HepG2 (cell line): ENCODE data around the gene PIP5K1C. TPM values are rescaled to one million over a fixed set of nuclear protein-coding genes. Genes with fewer than 3 reads are reported as not detected.

ENCODE experiments used
- ATAC-seq: fragments of 200-7000 bp; cut with Tn5 transposase; 3 replicates; pipeline ENCODE4 v1.9.1; 2020; ENCODE audit warnings: mild to moderate bottlenecking, moderate library complexity
- BruUV-seq: library from RNA; stranded (reverse); fragments of 400-500 nt; replicated peaks from 2 replicates; lab custom pipeline; 2021; lab: Mats Ljungman, UMichigan
- CTCF ChIA-PET: fragments of 300-600 bp; formaldehyde crosslinking; extraction: SDS; loops from one replicate; lab custom pipeline; 2021; ENCODE audit warnings: low total read pairs, inconsistent platforms, low intra/inter-chr PET ratio; lab: Yijun Ruan, JAX
- POLR2A ChIA-PET: fragments of 350-600 bp; sonication (Branson Sonifier 250); formaldehyde crosslinking; loops from one replicate; lab custom pipeline; 2020; ENCODE audit warnings: antibody characterized with exemption, inconsistent platforms; lab: Yijun Ruan, JAX
- DNase-seq: peaks from one replicate; pipeline ENCODE4 v3.0.0-alpha.2; 2015; ENCODE audit warnings: low spot score
- FAIRE-seq: peaks from 3 replicates; lab custom pipeline; 2011; peaks lifted over from hg19 to GRCh38; lab: Jason Lieb, UNC
- H2AFZ ChIP-seq: one replicate; pipeline ENCODE4 v1.6.1; 2011; ENCODE audit warnings: low read length, inconsistent platforms
- H3K27ac ChIP-seq: fragments of 300-600 bp; 3 replicates; pipeline ENCODE4 v1.8.0; 2011; ENCODE audit warnings: mixed run types, mild to moderate bottlenecking, mixed read lengths, low read length, inconsistent platforms; ENCODE audit not compliant: insufficient read depth; ENCODE audit errors: extremely low read length
- H3K27me3 ChIP-seq, 2 experiments: fragments of 200-600 bp in 1 of 2; 2 replicates in 1 of 2; 3 replicates in 1 of 2; pipeline versions ENCODE4 v1.6.0 to v1.8.0; 2011; ENCODE audit warnings: low read length in 2 of 2, mild to moderate bottlenecking in 2 of 2, moderate library complexity in 2 of 2, inconsistent platforms in 1 of 2; ENCODE audit not compliant: insufficient read depth in 2 of 2, control insufficient read depth in 1 of 2
- H3K36me3 ChIP-seq, 2 experiments: fragments of 200-600 bp in 1 of 2; replicated peaks in 1 of 2; 2 replicates in 1 of 2; 3 replicates in 1 of 2; pipeline versions ENCODE4 v1.5.1 to v1.8.0; 2011; ENCODE audit warnings: low read length in 2 of 2, inconsistent platforms in 1 of 2; ENCODE audit not compliant: insufficient read depth in 2 of 2, control insufficient read depth in 1 of 2
- H3K4me1 ChIP-seq: 2 replicates; pipeline ENCODE4 v1.5.1; 2012; ENCODE audit warnings: low read length, inconsistent platforms; ENCODE audit not compliant: insufficient read depth
- H3K4me2 ChIP-seq: 2 replicates; pipeline ENCODE4 v1.6.0; 2011; ENCODE audit warnings: low read depth, low read length, inconsistent platforms
- H3K4me3 ChIP-seq, 3 experiments: fragments of 200-600 bp in 1 of 3; sonication (generic), shearing (Covaris generic) in 1 of 3; replicated peaks in 1 of 3; 2 replicates each; pipeline ENCODE4 v1.5.1; 2011 to 2016; ENCODE audit warnings: low read length in 3 of 3, inconsistent platforms in 2 of 3, low read depth in 2 of 3, mild to moderate bottlenecking in 2 of 3, control low read depth in 1 of 3, mixed read lengths in 1 of 3; ENCODE audit not compliant: insufficient read depth in 1 of 3
- H3K79me2 ChIP-seq: one replicate; pipeline ENCODE4 v1.6.1; 2011; ENCODE audit warnings: low read length, inconsistent platforms; ENCODE audit not compliant: insufficient read depth
- H3K9ac ChIP-seq: 2 replicates; pipeline ENCODE4 v1.6.0; 2011; ENCODE audit warnings: mild to moderate bottlenecking, low read depth, low read length, inconsistent platforms; ENCODE audit not compliant: insufficient read depth
- H3K9me3 ChIP-seq: 2 replicates; pipeline ENCODE4 v1.5.1; 2012; ENCODE audit warnings: mild to moderate bottlenecking, low read length
- H4K20me1 ChIP-seq: 2 replicates; pipeline ENCODE4 v1.6.0; 2011; ENCODE audit warnings: inconsistent platforms, mild to moderate bottlenecking, low read length, moderate library complexity; ENCODE audit not compliant: insufficient read depth
- ATF7 ChIP-seq, 2 experiments: fragments of 450-650 bp in 1 of 2; sonication (generic) in 1 of 2; formaldehyde crosslinking in 1 of 2; IDR thresholded peaks; 2 replicates each; pipeline versions ENCODE4 v1.4.0 to v1.6.1; 2016 to 2020; ENCODE audit warnings: antibody characterized with exemption in 1 of 2, mild to moderate bottlenecking in 1 of 2, missing genetic modification reagents in 1 of 2
- FOXA1 ChIP-seq, 2 experiments: fragments of 450-650 bp in 1 of 2; sonication (generic) in 1 of 2; formaldehyde crosslinking in 1 of 2; IDR thresholded peaks; 2 replicates each; pipeline versions ENCODE4 v1.4.0 to v1.6.1; 2016 to 2020; ENCODE audit warnings: missing genetic modification reagents in 1 of 2
- KDM3A ChIP-seq: IDR thresholded peaks from 2 replicates; pipeline ENCODE4 v1.6.1; 2018; ENCODE audit warnings: low read depth, missing compliant biosample characterization
- MAFG ChIP-seq: sonication (generic); formaldehyde crosslinking; IDR thresholded peaks from 2 replicates; pipeline ENCODE4 v1.5.1; 2020; ENCODE audit warnings: mild to moderate bottlenecking, missing genetic modification reagents
- MTF2 ChIP-seq: sonication (generic); formaldehyde crosslinking; IDR thresholded peaks from 2 replicates; pipeline ENCODE4 v1.5.0; 2020; ENCODE audit warnings: missing genetic modification reagents, borderline replicate concordance
- SMAD9 ChIP-seq: sonication (generic); formaldehyde crosslinking; IDR thresholded peaks from 2 replicates; pipeline ENCODE4 v1.5.1; 2020; ENCODE audit warnings: mild to moderate bottlenecking, missing genetic modification reagents
- ZNF253 ChIP-seq: sonication (generic); formaldehyde crosslinking; IDR thresholded peaks from 2 replicates; pipeline ENCODE4 v1.8.0; 2022; ENCODE audit warnings: mild to moderate bottlenecking, missing genetic modification reagents, borderline replicate concordance
- ZNF263 ChIP-seq: sonication (generic); formaldehyde crosslinking; IDR thresholded peaks from 2 replicates; pipeline ENCODE4 v1.4.0; 2020; ENCODE audit warnings: missing genetic modification reagents
- ZNF430 ChIP-seq: sonication (generic); formaldehyde crosslinking; IDR thresholded peaks from 2 replicates; pipeline ENCODE4 v1.9.0; 2021; ENCODE audit warnings: mild to moderate bottlenecking, missing genetic modification reagents
- ZNF564 ChIP-seq: sonication (generic); formaldehyde crosslinking; IDR thresholded peaks from 2 replicates; pipeline ENCODE4 v1.8.1; 2023; ENCODE audit warnings: mild to moderate bottlenecking, missing genetic modification reagents
- ZNF567 ChIP-seq: sonication (generic); formaldehyde crosslinking; IDR thresholded peaks from 2 replicates; pipeline ENCODE4 v1.8.1; 2023; ENCODE audit warnings: mild to moderate bottlenecking, missing genetic modification reagents, borderline replicate concordance
- ZNF660 ChIP-seq: sonication (generic); formaldehyde crosslinking; IDR thresholded peaks from 2 replicates; pipeline ENCODE4 v1.5.1; 2020; ENCODE audit warnings: mild to moderate bottlenecking, low read depth, missing genetic modification reagents, borderline replicate concordance
- ZNF709 ChIP-seq: sonication (generic); formaldehyde crosslinking; IDR thresholded peaks from 2 replicates; pipeline ENCODE4 v1.5.0; 2020; ENCODE audit warnings: mild to moderate bottlenecking, missing genetic modification reagents
- ZNF724P ChIP-seq: sonication (generic); formaldehyde crosslinking; IDR thresholded peaks from 2 replicates; pipeline ENCODE4 v1.8.0; 2022; ENCODE audit warnings: missing genetic modification reagents, borderline replicate concordance
- WGBS: methylation state at CpG from one replicate; pipeline ENCODE4 v1.1.6; 2017; ENCODE audit warnings: low lambda C conversion rate; 5-methylcytosine and 5-hydroxymethylcytosine counted together
- in situ Hi-C: cut with HindIII; loops from 2 replicates; pipeline ENCODE4 v1.10.0; 2017; ENCODE audit warnings: low pct_unique_long_range_greater_than_20kb; ENCODE audit not compliant: extremely low pct_ligation_motif_present
- intact Hi-C: fragments of 100-400 bp; cut with micrococcal nuclease; formaldehyde crosslinking; loops from one replicate; pipeline ENCODE4 v1.10.0; 2022; ENCODE audit not compliant: unreplicated experiment
- polyA plus RNA-seq, 8 experiments: library from polyadenylated mRNA; depleted of rRNA in 3 of 8; stranded (reverse) in 7 of 8; unstranded in 1 of 8; fragments of >200 nt; fragmentation: Illumina TruSeq in 4 of 8; extraction: Trizol in 4 of 8; gene quantifications; 2 replicates each; pipeline versions ENCODE4 v1.2.1 to v1.2.3, GENCODE V29; 2011 to 2016; ENCODE audit warnings: low read depth in 4 of 8, missing spikeins in 1 of 8, mixed read lengths in 1 of 8; ENCODE audit not compliant: insufficient read depth in 1 of 8
- total RNA-seq, 5 experiments: library from RNA; depleted of rRNA; stranded (reverse); fragments of >200 nt; fragmentation: Illumina TruSeq; extraction: Trizol; gene quantifications; 2 replicates each; pipeline ENCODE4 v1.2.3, GENCODE V29; 2016; ENCODE audit warnings: low read depth in 1 of 5
- TF ChIP-seq, protein P1 (sequence below): sonication (generic); formaldehyde crosslinking; IDR thresholded peaks from 2 replicates; pipeline ENCODE4 v1.8.1; 2022; ENCODE audit warnings: mild to moderate bottlenecking, missing genetic modification reagents
- TF ChIP-seq, protein P2 (sequence below): sonication (generic); formaldehyde crosslinking; IDR thresholded peaks from 2 replicates; pipeline ENCODE4 v1.4.0; 2020; ENCODE audit warnings: missing genetic modification reagents

PIP5K1C gene
- total and polyA plus RNA-seq, 2 of the 13 experiments (the other 11 are each of a cell fraction or from before 2014, with no cell fraction given): 3.6 to 4.3 TPM

DNA sequence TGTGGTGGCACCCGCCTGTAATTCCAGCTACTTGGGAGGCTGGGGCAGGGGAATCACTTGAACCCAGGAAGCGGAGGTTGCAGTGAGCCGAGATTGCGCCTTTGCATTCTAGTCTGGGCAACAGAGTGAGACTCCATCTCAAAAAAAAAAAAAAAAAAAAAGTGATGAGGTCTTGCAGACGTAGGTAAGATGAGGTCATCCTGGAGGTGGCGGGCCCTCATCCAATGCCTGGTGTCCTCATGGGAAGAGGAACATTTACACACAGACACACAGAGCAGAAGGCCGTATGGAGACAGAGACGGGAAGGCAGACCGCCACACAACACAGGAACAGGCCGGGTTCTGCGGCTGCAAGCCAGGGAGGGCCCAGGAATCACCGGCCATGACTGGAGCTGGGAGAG lies 78.0 kb downstream of the PIP5K1C start:
- FAIRE-seq: no peak
- in situ Hi-C loops (no loop called here), intact Hi-C loops (no loop called here)
- no peak overlapping the region for H3K9ac ChIP-seq
- H3K4me1 ChIP-seq: peaks cover 15% of the 10 kb centered on the region
- peaks cover 20% of the 10 kb centered on the region for H3K79me2 ChIP-seq
- 92% methylated on average over 12 of the region's 12 CpGs for WGBS
- no TSS peak for BruUV-seq
- no peaks in the 10 kb centered on the region for H3K9me3 ChIP-seq
- ChIA-PET CTCF (no interaction called here), POLR2A (interaction anchor here (0.7 kb wide), 1 partner anchor 65 kb away, joined by 5 read pairs; the partner anchor contains the start of gene MFSD12)
- TF ChIP-seq ATF7 (IDR thresholded peaks at IDR 0.05) (peak; percentile 61), ATF7 (CRISPR knock-in tag; IDR thresholded peaks at IDR 0.05) (no peak), ZNF263 (no peak), KDM3A (no peak)
- peaks cover 5% of the 10 kb centered on the region in 2 experiments; a peak in 2 of 5 replicates for H3K36me3 ChIP-seq
- H3K4me2 ChIP-seq: no peak overlapping the region
- H3K4me3 ChIP-seq: no peak overlapping the region
- H2AFZ ChIP-seq: no peak overlapping the region
- no peak for ATAC-seq
- no peak overlapping the region for H3K27ac ChIP-seq
- no peak for DNase-seq
- H3K27me3 ChIP-seq: no peaks in the 10 kb centered on the region; a peak in 1 of 5 replicates
- peaks cover 8% of the 10 kb centered on the region; the same call in 1 of the 2 replicates for H4K20me1 ChIP-seq

DNA sequence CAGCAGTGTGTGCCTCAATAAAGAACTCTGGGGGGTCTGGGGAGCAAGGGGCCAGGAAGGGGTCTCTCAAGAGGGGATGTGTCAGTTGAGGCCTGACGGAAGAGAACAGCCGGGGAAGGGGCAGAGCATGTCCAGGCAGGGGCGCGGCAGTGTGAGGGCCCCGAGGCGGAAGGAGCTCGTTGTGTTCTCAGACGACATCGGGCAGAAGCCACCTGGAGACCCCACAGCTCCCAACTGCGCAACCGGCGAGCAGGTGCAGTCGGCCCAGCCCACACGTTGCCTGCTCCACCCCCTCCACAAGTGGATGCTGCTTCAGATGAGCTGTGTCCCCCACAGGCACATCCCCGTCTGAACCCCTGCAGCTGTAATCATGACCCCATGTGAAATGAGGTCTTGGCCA lies 78.6 kb downstream of the PIP5K1C start:
- Histone ChIP-seq H3K9me3 (no peaks in the 10 kb centered on the region), H3K27ac (no peak overlapping the region), H3K4me3 (no peak overlapping the region), H3K4me2 (no peak overlapping the region), H3K27me3 (no peaks in the 10 kb centered on the region; a peak in 1 of 5 replicates), H3K79me2 (peaks cover 20% of the 10 kb centered on the region), H3K9ac (no peak overlapping the region), H3K4me1 (peaks cover 14% of the 10 kb centered on the region), H4K20me1 (peaks cover 8% of the 10 kb centered on the region; the same call in 1 of the 2 replicates), H3K36me3 (peaks cover 5 to 6% of the 10 kb centered on the region in 2 experiments; a peak in 2 of 5 replicates), H2AFZ (no peak overlapping the region)
- intact Hi-C loops: no loop called here
- BruUV-seq: no TSS peak
- ATAC-seq: no peak
- WGBS: 92% methylated on average over 7 of the region's 15 CpGs
- no peak for DNase-seq
- POLR2A ChIA-PET: interaction anchor here (0.7 kb wide), 1 partner anchor 65 kb away, joined by 5 read pairs; the partner anchor contains the start of gene MFSD12
- CTCF ChIA-PET: no interaction called here
- in situ Hi-C loops: no loop called here
- no peak for FAIRE-seq
- TF ChIP-seq, protein P1, sequence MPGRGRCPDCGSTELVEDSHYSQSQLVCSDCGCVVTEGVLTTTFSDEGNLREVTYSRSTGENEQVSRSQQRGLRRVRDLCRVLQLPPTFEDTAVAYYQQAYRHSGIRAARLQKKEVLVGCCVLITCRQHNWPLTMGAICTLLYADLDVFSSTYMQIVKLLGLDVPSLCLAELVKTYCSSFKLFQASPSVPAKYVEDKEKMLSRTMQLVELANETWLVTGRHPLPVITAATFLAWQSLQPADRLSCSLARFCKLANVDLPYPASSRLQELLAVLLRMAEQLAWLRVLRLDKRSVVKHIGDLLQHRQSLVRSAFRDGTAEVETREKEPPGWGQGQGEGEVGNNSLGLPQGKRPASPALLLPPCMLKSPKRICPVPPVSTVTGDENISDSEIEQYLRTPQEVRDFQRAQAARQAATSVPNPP: no peak
- no peak for TF ChIP-seq MTF2 (CRISPR knock-in tag)
- TF ChIP-seq ZNF564 (CRISPR knock-in tag): no peak
- no peak for TF ChIP-seq MAFG (CRISPR knock-in tag)
- TF ChIP-seq ZNF253 (CRISPR knock-in tag): no peak
- no peak for TF ChIP-seq ZNF430 (CRISPR knock-in tag)
- TF ChIP-seq FOXA1 (IDR thresholded peaks at IDR 0.05): no peak
- no peak for TF ChIP-seq FOXA1 (CRISPR knock-in tag; IDR thresholded peaks at IDR 0.05)
- TF ChIP-seq ZNF724P (CRISPR knock-in tag): no peak
- no peak for TF ChIP-seq ZNF709 (CRISPR knock-in tag)
- no peak for TF ChIP-seq ZNF660 (CRISPR knock-in tag)
- TF ChIP-seq SMAD9 (CRISPR knock-in tag): no peak
- no peak for TF ChIP-seq ZNF567 (CRISPR knock-in tag)
- TF ChIP-seq, protein P2, sequence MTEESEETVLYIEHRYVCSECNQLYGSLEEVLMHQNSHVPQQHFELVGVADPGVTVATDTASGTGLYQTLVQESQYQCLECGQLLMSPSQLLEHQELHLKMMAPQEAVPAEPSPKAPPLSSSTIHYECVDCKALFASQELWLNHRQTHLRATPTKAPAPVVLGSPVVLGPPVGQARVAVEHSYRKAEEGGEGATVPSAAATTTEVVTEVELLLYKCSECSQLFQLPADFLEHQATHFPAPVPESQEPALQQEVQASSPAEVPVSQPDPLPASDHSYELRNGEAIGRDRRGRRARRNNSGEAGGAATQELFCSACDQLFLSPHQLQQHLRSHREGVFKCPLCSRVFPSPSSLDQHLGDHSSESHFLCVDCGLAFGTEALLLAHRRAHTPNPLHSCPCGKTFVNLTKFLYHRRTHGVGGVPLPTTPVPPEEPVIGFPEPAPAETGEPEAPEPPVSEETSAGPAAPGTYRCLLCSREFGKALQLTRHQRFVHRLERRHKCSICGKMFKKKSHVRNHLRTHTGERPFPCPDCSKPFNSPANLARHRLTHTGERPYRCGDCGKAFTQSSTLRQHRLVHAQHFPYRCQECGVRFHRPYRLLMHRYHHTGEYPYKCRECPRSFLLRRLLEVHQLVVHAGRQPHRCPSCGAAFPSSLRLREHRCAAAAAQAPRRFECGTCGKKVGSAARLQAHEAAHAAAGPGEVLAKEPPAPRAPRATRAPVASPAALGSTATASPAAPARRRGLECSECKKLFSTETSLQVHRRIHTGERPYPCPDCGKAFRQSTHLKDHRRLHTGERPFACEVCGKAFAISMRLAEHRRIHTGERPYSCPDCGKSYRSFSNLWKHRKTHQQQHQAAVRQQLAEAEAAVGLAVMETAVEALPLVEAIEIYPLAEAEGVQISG (CRISPR knock-in tag): no peak
